B cell (primary cell): Measurements from ENCODE around the gene GNAS. TPM values are rescaled to one million over a fixed set of nuclear protein-coding genes. Genes with fewer than 3 reads are reported as not detected.

Source experiments
- ATAC-seq: fragments of 200-7000 bp; cut with Tn5 transposase; one replicate; pipeline ENCODE4 v1.10.0; 2021; ENCODE audit warnings: low read depth, mild to moderate bottlenecking, moderate number of reproducible peaks, moderate library complexity
- CTCF ChIA-PET: fragments of 350-600 bp; sonication (Branson Sonifier 250); formaldehyde crosslinking; loops from one replicate; lab custom pipeline; 2021; ENCODE audit warnings: antibody characterized with exemption, inconsistent platforms; lab: Charles Lee
- POLR2A ChIA-PET: fragments of 350-600 bp; sonication (Branson Sonifier 250); formaldehyde crosslinking; loops from one replicate; lab custom pipeline; 2021; ENCODE audit warnings: antibody characterized with exemption; lab: Charles Lee
- DNase-seq: peaks from one replicate; pipeline ENCODE4 v3.0.0; 2013
- H2AFZ ChIP-seq: 2 replicates; pipeline ENCODE4 v1.6.1; 2012; ENCODE audit warnings: mild to moderate bottlenecking, low read depth, low read length; ENCODE audit not compliant: insufficient read depth, poor library complexity, severe bottlenecking
- H3K27ac ChIP-seq, 2 donors: 1 replicate in 1 of 2; 2 replicates in 1 of 2; pipeline ENCODE4 v1.5.1; 2012 to 2013; ENCODE audit warnings: low read length in 2 of 2, mild to moderate bottlenecking in 2 of 2, moderate library complexity in 1 of 2
- H3K27me3 ChIP-seq, 4 experiments: fragments of 200-600 bp in 1 of 4; sonication (generic) in 1 of 4; replicated peaks in 1 of 4; 1 replicate in 2 of 4; 2 replicates in 2 of 4; pipeline versions ENCODE4 v1.6.1 to v1.7.0; 2013 to 2016; ENCODE audit warnings: low read length in 3 of 4, mild to moderate bottlenecking in 2 of 4, mixed read lengths in 1 of 4, moderate library complexity in 1 of 4; ENCODE audit not compliant: insufficient read depth in 4 of 4, control insufficient read depth in 3 of 4; ENCODE audit errors: control extremely low read depth in 1 of 4
- H3K36me3 ChIP-seq, 2 experiments: replicated peaks in 1 of 2; 1 replicate in 1 of 2; 2 replicates in 1 of 2; pipeline versions ENCODE4 v1.6.1 to v1.7.1; 2013; ENCODE audit warnings: low read length in 1 of 2; ENCODE audit not compliant: insufficient read depth in 2 of 2, control insufficient read depth in 1 of 2; ENCODE audit errors: control extremely low read depth in 1 of 2, extremely low read depth in 1 of 2
- H3K4me1 ChIP-seq, 2 donors: fragments of 200-600 bp in 1 of 2; sonication (generic) in 1 of 2; 1 replicate in 1 of 2; 2 replicates in 1 of 2; pipeline versions ENCODE4 v1.5.1 to v1.6.1; 2013 to 2017; ENCODE audit warnings: low read length in 2 of 2; ENCODE audit not compliant: control insufficient read depth in 2 of 2, insufficient read depth in 2 of 2
- H3K4me2 ChIP-seq: replicated peaks from 2 replicates; pipeline ENCODE3; 2012; ENCODE audit warnings: mild to moderate bottlenecking, low read depth, low read length; ENCODE audit not compliant: poor library complexity, severe bottlenecking
- H3K4me3 ChIP-seq, 5 experiments: fragments of 200-600 bp in 1 of 5; sonication (generic) in 1 of 5; 1 replicate in 3 of 5; 2 replicates in 2 of 5; pipeline versions ENCODE4 v1.5.1 to v1.7.0; 2011 to 2016; ENCODE audit warnings: low read length in 4 of 5, mild to moderate bottlenecking in 4 of 5, low read depth in 2 of 5, control low read depth in 1 of 5, moderate library complexity in 1 of 5; ENCODE audit not compliant: insufficient read depth in 1 of 5; ENCODE audit errors: control extremely low read depth in 1 of 5, extremely low read depth in 1 of 5
- H3K79me2 ChIP-seq: fragments of 200-600 bp; sonication (generic); one replicate; pipeline ENCODE4 v1.6.0; 2016; ENCODE audit warnings: low read length; ENCODE audit not compliant: control insufficient read depth, insufficient read depth
- H3K9ac ChIP-seq: fragments of 200-600 bp; sonication (generic); 2 replicates; pipeline ENCODE4 v1.6.1; 2017; ENCODE audit warnings: mild to moderate bottlenecking, low read length, moderate library complexity
- H3K9me3 ChIP-seq, 3 donors: one replicate each; pipeline versions ENCODE4 v1.6.1 to v1.7.1; 2013; ENCODE audit warnings: low read length in 2 of 3; ENCODE audit not compliant: control insufficient read depth in 2 of 3, insufficient read depth in 1 of 3; ENCODE audit errors: control extremely low read depth in 1 of 3
- H4K20me1 ChIP-seq: 2 replicates; pipeline ENCODE4 v1.6.0; 2012; ENCODE audit warnings: mild to moderate bottlenecking, low read length; ENCODE audit not compliant: insufficient read depth, control insufficient read depth, poor library complexity, severe bottlenecking
- H3K27ac Mint-ChIP-seq: one replicate; pipeline ENCODE4 v1.8.0; 2021; ENCODE audit warnings: mixed read lengths
- H3K27me3 Mint-ChIP-seq: one replicate; pipeline ENCODE4 v1.8.0; 2021; ENCODE audit warnings: mixed read lengths
- H3K4me1 Mint-ChIP-seq: one replicate; pipeline ENCODE4 v1.8.0; 2021; ENCODE audit warnings: mixed read lengths
- H3K4me3 Mint-ChIP-seq: one replicate; pipeline ENCODE4 v1.8.0; 2021; ENCODE audit warnings: mixed read lengths
- H3K9me3 Mint-ChIP-seq: one replicate; pipeline ENCODE4 v1.8.0; 2022; ENCODE audit warnings: mixed read lengths; ENCODE audit not compliant: insufficient read depth
- EZH2 ChIP-seq: IDR thresholded peaks from 2 replicates; pipeline ENCODE4 v1.6.1; 2012; ENCODE audit warnings: borderline replicate concordance, low read depth, mild to moderate bottlenecking, moderate library complexity, low read length; ENCODE audit not compliant: insufficient read depth, poor library complexity, severe bottlenecking
- WGBS: methylation state at CpG from one replicate; pipeline ENCODE4 v1.1.5; 2013; ENCODE audit warnings: missing lambda C conversion rate; ENCODE audit not compliant: insufficient coverage; 5-methylcytosine and 5-hydroxymethylcytosine counted together
- intact Hi-C: fragments of 100-400 bp; cut with micrococcal nuclease; formaldehyde crosslinking; loops from one replicate; pipeline ENCODE4 v1.10.0; 2022
- polyA plus RNA-seq: library from polyadenylated mRNA; depleted of rRNA; stranded (reverse); fragments of >200 nt; gene quantifications from 2 replicates; pipeline ENCODE4 v1.2.3, GENCODE V29; 2012
- total RNA-seq, 2 donors: library from RNA; stranded (reverse); fragments of 120-200 nt in 1 of 2; gene quantifications; 1 replicate in 1 of 2; 2 replicates in 1 of 2; pipeline versions ENCODE4 v1.2.3 to v1.2.4, GENCODE V29; 2013 to 2022
- TF ChIP-seq, protein P1 (sequence below): fragments of 200-600 bp; IDR thresholded peaks from one replicate; pipeline ENCODE4 v1.8.0; 2022; ENCODE audit warnings: antibody characterized with exemption, mild to moderate bottlenecking

Gene GNAS
- total and polyA plus RNA-seq, 2 donors (not counting 1 experiment from before 2014, with no cell fraction given) = 714 to 1,181 TPM

GRCh38 chr20:58822149-58822548, 30.4 kb upstream of the GNAS start:
- POLR2A ChIA-PET = no interaction called here
- ATAC-seq = no peak
- Mint-ChIP-seq H3K4me1 (no peaks in the 10 kb centered on the region), H3K27ac (no peak overlapping the region), H3K9me3 (no peaks in the 10 kb centered on the region), H3K4me3 (no peak overlapping the region), H3K27me3 (no peaks in the 10 kb centered on the region)
- no peak for DNase-seq
- Histone ChIP-seq H3K27ac (no peak overlapping the region), H2AFZ (no peak overlapping the region), H3K4me1 (no peaks in the 10 kb centered on the region), H3K4me2 (no peak overlapping the region), H3K9me3 (peaks cover 0 to 6% (median 0%) of the 10 kb centered on the region in 3 donors), H3K79me2 (no peaks in the 10 kb centered on the region), H3K4me3 (no peak overlapping the region), H3K27me3 (no peaks in the 10 kb centered on the region), H4K20me1 (no peaks in the 10 kb centered on the region), H3K9ac (no peak overlapping the region), H3K36me3 (no peaks in the 10 kb centered on the region)
- 96% methylated on average over 7 of the region's 8 CpGs for WGBS
- intact Hi-C loops = no loop called here
- CTCF ChIA-PET = no interaction called here
- TF ChIP-seq, protein P1, sequence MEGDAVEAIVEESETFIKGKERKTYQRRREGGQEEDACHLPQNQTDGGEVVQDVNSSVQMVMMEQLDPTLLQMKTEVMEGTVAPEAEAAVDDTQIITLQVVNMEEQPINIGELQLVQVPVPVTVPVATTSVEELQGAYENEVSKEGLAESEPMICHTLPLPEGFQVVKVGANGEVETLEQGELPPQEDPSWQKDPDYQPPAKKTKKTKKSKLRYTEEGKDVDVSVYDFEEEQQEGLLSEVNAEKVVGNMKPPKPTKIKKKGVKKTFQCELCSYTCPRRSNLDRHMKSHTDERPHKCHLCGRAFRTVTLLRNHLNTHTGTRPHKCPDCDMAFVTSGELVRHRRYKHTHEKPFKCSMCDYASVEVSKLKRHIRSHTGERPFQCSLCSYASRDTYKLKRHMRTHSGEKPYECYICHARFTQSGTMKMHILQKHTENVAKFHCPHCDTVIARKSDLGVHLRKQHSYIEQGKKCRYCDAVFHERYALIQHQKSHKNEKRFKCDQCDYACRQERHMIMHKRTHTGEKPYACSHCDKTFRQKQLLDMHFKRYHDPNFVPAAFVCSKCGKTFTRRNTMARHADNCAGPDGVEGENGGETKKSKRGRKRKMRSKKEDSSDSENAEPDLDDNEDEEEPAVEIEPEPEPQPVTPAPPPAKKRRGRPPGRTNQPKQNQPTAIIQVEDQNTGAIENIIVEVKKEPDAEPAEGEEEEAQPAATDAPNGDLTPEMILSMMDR = no peak
- no peak for TF ChIP-seq EZH2

- CTCF ChIA-PET = interaction anchor here (0.5 kb wide), 1 partner anchor 416 kb away, joined by 3 read pairs; no protein-coding TSS in a partner anchor
- Histone ChIP-seq H3K4me2 (no peak overlapping the region), H3K27me3 (no peaks in the 10 kb centered on the region), H3K9ac (no peak overlapping the region), H2AFZ (no peak overlapping the region), H3K79me2 (no peaks in the 10 kb centered on the region), H3K9me3 (peaks cover 0 to 6% (median 0%) of the 10 kb centered on the region in 3 donors), H4K20me1 (no peaks in the 10 kb centered on the region), H3K36me3 (no peaks in the 10 kb centered on the region), H3K27ac (no peak overlapping the region), H3K4me3 (no peak overlapping the region), H3K4me1 (no peaks in the 10 kb centered on the region)
- DNase-seq = no peak
- Mint-ChIP-seq H3K27me3 (no peaks in the 10 kb centered on the region), H3K27ac (no peak overlapping the region), H3K4me3 (no peak overlapping the region), H3K4me1 (no peaks in the 10 kb centered on the region), H3K9me3 (no peaks in the 10 kb centered on the region)
- no peak for ATAC-seq
- intact Hi-C loops = no loop called here
- POLR2A ChIA-PET = no interaction called here
- no peak for TF ChIP-seq EZH2
- TF ChIP-seq, protein P1 = no peak
- 96% methylated on average over 26 of the region's 26 CpGs for WGBS
Measured at GRCh38 chr20:58822748-58823730, 29.5 kb upstream of the GNAS start.
